Middle frontal gyrus (tissue), 1 donor: ENCODE results near the gene UCKL1.
"Not testable (repeated sequence)": the region's sequence is repeated elsewhere in the genome, so short reads cannot be mapped to it uniquely, and the experiment has no call there.

Source experiments
- DNase-seq: peaks from one replicate; pipeline ENCODE4 v3.0.0-alpha.2; 2015; ENCODE audit warnings: low spot score; ENCODE audit errors: extremely low spot score

UCKL1 gene

DNA sequence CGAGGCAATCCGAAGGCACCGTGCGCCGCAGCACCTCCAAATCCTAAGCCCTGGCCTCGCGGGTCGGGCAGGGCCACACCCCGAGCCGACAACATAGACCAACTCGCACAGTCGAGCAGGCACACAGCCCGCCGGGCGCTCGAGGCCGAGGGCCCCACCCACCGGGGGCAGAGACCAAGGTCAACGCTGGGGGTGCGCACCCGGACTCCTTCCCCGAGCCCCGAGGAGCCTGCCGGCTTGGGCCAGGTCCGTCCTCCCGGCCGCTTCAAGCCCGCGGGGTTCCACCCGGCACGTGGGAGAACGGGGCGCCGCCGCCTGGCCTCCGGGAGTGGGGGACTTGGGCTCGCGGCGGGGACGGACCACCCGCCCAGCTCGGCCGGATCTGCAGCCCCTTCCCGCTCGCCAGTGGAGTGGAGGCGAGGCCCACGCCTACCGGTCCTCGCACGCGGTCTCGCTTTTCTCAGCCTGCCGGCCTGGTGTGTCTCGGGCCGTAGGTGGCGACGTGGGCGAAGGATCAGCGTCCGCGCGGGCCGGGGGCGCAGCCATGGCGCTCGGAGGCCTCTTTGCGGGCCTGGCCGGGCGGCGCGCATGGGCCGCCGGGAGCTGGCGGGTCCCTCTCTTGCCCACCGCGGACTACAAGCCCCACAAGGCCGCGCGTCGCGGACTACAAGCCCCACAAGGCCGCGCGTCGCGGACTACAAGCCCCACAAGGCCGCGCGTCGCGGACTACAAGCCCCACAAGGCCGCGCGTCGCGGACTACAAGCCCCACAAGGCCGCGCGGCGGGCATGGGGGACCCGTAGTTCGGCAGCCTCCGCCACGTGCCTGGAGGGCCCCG is at the start of gene UCKL1:
TSS of gene UCKL1 (minus strand) at position 590 of the 837 bp plus-strand sequence. CDS start at position 546, 44 bp downstream.
- DNase-seq, result peak; percentile 82

DNA sequence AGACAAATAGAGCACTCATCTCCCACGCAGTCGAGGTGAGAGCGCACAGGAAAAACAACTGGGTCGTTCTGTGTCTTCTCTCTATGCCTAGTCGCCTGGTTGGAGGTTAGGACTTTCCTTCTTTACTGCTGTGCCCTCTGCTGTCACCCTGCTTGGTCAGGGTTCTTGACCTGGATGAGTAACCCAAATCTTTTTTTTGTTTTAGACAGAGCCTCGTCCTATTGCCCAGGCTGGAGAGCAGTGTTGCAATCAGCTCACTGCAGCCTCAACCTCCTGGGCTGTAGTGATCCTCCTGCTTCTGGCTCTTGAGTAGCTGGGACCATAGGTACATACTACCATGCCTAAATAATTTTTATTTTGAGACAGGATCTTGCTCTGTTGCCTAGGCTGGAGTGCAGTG is 49.2 kb upstream of the UCKL1 start:
- DNase-seq, result no peak

DNA sequence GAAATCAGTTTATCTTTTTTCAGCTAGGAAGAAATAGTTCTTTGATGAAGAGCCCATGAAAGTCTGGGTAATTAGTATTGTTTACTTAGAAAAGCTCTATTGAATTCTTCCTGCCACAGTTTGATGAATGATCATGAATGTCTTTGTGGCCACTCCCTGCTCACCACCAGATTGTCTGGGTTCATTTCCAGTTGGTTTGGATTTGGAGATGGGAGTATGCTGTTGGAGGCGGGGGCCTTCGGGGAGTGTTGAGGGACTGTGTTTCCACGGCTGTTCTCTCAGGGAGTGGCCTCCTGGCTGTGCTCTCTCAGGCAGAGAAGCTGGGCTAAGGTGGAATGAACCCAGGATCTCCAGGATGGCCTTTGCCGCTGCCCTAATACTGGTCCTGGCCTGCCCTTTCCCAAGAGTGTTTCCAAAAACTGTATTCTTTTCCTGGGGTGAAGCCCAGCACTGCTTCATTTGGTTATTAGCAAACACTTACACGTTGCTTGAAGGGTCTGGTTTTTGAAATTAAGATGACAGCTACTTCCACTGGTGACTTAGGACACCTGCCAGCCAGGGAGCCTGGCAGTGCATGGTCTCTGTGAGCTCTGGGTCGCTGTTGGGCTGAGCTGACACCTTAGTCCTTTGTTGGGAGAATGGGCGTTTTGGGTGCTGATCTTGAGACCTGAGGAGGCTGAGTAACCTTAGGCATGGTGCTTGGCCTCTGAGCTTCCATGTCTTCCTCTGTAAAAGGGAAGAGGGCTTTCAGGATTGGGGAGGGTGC is 47.9 kb upstream of the UCKL1 start:
- DNase-seq, result no peak

DNA sequence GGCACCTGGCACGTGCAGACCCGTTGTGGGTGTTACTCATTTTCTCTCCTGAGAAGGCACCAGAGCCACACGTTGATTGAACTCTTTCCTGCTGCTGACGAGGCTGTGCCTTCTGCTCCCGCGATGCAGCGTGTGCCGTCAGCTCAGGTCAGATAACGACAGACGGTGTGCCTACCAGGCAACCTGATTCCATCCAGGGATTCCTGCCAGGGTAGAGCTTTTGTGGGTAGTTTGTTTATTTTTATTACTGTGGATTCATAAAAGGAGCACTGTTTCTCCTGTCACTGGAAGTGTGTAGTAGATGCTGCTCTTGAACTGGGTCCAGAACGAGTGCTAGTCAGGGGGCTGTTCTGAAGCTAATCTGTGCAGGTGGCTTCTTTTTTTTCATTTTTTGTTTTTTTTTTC is 45.4 kb upstream of the UCKL1 start:
- no peak for DNase-seq

DNA sequence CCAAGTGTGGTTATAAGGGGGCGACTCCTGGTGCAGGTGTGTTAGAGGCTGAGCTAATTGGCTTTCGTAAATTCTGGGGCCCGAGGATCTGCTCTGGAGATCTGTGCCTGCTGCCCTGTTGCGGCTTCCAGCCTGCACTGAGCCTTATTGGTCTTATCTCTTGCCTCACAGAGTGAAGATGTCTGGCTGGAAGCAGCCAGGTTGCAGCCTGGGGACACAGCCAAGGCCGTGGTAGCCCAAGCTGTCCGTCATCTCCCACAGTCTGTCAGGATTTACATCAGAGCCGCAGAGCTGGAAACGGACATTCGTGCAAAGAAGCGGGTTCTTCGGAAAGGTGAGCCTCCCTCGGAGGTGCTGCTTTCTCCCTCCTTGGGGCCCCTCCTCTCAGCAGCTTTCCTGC is 44.7 kb upstream of the UCKL1 start:
- DNase-seq, result no peak

DNA sequence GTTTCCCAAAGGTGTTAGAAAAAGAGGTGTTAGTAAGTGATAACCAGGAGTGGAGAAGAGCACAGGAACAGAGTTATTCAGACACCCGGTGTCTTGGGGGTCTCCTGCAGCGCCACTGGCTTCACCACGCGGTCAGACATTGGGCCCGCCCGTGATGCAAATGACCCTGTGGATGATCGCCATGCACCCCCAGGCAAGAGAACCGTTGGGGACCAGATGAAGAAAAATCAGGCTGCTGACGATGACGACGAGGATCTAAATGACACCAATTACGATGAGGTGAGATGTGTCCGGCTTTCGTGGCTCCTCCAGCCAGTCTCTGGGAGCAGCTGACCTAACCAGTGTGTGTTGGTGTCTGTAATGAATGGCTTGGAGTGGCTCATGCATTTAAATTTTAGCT is 26.7 kb upstream of the UCKL1 start:
- DNase-seq, result no peak

DNA sequence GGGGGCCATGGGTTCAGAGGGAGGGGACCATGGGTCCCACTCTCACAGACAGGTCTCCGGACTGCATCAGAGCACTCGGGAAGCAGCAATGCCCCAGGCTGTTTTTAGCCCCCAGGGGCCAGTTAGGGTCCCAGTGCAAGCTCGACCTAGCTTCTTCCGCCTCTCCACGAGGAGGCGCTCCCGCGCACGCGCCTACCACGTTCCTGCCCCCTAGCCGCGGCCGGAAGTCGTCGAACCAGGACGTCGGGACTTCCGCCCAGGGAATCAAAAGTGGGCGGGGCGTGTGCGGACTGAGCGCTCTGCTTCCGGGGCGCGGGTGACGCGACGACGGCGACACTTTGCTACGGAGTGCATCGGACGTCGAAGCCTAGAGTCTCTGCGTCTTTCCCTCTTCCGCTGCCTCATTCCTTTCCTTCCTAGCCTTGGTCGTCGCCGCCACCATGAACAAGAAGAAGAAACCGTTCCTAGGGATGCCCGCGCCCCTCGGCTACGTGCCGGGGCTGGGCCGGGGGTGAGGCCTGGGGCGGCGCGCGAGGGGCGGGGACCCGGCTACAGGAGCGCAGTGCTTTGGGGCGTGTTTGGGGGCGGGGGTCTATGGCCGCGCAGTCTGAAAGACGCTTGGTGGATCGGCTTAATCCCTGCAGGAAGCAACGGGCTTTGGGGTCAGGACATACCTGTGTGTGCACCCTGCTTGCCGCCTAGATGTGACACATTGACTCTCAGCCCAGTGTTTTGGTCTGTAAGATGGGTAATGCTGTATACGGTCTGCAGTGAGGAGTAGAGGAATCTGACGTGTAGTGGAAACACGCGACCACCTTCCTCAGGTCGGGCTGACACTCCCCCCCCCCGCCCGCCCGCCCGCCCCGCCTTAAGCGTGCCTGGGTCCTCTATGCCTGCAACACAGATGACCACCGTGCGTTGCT is 24.9 kb upstream of the UCKL1 start, which contains the start of gene PRPF6:
TSS of gene PRPF6 (plus strand) at position 327 of the 923 bp plus-strand sequence. CDS start at position 441, 114 bp downstream.
- DNase-seq, result peak; percentile 97

DNA sequence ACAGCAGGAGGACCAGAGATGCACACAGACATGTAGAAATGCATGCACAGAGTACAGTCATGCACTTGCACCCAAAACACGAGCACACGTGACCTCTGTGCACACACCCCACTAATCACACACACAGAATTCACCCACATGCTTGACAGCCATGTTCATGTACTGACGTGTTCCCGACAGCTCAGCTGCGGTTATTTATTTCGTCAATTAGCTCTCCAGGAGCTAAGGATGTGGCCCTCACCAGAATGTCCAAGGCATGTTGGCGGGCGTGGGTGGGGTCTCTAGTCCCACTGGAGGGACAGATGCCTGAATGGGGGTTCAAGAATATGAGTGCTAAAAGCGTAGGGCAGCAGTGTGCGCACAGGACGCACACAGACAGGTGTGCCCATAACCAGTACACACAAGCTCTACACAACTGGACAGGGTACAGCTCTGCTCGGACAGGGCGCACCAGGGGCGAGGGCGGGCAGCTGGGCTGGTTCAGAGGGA is 24.1 kb upstream of the UCKL1 start:
- DNase-seq, result no peak

DNA sequence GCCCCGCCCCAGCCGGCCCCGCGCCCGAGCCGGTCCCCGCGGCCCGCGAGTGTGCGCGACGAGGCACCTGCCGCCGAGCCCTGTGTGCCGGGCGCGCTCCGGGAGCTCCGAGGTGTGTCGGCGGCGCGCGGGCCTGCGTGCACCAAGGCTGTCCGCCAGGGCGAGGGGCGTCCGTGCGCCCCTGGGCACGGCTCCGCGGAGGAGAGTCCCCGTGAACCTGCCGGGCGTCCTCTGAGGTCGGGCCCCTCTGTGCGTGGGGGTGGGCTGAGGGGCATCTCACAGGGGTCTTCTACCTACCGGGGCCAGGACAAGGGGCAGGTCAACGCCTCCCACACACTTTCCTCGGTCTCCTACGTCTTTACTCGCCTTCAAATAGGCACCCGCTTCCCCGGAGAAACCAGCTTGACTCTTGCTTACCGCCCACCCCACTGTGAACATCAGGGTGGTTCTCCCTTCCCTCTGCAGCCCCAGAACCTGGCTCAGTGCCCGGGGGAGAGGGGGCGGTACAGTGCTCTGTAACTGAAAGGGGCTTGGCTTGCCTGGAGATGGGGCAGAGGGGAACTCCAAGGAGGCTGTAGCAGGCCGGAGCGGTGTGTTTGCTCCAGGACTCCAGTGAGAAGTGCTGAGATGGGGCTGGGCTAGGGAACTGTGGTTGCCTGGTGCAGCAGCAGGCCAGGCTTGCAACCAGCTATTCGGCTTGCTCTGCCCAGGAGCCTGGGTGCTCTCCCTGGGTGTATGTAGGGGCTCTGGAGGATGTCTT is 23.5 kb upstream of the UCKL1 start, which contains the start of gene SAMD10:
TSS of gene SAMD10 (minus strand) at position 86 of the 760 bp plus-strand sequence. CDS start 175 bp downstream, outside the sequence.
- peak; percentile 19 for DNase-seq

DNA sequence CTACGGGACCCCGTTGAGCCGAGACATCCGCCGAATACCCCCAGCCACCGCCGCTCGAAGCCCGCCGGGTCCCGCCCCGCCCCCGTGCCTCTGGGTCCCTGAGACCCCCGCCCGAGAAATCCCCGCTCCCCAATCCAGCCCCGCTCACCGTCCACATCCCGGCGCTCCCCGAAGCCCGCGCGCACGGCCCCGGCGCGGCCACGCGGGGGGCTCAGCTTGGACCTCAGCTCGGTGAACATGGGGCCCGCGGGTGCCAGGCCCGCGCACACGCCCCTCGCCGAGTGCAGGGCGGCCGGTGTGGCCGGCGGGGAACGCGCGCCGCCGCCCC is 23.0 kb upstream of the UCKL1 start:
- no peak for DNase-seq

DNA sequence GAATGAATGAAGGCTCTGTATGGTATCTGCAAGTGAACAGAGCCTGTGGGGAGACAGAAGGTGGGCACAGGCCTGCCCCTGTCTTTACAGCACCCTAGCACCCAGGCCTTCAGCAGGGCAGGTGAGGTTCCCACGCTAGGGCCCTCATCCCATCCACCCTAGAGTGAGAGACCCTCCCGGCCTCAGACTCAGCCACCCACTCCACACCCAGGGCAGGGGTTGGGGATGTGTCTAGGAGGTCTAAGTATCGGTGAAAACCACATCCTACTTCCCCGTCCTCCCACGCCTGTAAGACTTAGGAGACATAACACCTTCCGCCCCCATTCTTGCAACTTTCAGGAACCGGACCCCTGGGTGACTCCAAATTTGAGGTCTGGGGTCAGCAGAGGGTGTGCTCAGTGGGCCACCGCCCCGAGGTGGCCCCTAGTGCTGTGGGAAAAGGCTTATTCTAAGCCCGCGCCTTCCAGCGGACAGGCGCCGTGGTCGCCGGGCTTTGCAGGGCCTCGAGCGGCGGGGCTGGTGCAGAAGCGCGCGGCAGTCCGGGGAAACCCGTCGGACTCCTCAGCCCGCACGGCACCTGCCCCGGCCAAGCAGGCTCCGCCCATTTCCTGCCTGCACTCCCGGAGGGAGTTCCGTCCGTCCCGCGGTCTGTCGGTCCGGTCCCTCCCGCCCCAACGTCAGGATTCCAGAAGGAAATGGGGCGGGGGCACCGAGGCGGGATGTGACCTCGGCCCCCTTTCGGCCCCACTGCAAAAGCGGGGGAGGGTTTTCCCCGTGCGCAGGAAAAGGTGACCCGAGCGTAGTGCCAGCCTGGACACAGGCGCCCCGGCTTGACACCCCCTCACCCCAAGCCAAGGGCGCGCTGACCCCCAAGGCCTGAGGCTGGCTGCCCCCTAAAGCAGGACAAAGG is 22.4 kb upstream of the UCKL1 start:
- peak; percentile 11 for DNase-seq

DNA sequence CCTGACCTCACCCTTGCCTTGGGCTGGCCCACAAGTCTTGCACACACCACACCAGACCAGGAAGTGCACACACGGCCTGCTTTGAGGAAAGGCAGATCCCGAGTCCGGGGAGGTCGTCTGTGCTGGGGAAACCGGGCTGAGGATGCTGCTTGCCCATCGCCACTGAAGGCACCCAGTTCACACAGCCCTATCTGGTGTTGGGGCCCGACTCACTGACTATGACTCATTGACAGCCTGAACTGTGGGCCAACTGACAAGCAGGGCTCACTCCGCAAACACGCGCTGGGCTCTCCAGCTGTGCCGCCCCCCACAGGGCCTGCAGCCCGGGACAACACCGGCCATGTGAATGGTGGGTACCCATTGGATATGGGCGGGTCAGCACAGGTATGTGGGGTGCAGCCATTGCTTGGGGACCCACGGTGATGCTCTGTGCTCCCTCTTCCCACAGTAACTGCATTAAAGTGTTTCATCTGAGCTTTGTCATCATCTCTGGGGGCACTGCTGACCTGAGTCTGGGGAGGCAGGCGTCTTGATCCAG is 21.6 kb upstream of the UCKL1 start:
- DNase-seq, result no peak

DNA sequence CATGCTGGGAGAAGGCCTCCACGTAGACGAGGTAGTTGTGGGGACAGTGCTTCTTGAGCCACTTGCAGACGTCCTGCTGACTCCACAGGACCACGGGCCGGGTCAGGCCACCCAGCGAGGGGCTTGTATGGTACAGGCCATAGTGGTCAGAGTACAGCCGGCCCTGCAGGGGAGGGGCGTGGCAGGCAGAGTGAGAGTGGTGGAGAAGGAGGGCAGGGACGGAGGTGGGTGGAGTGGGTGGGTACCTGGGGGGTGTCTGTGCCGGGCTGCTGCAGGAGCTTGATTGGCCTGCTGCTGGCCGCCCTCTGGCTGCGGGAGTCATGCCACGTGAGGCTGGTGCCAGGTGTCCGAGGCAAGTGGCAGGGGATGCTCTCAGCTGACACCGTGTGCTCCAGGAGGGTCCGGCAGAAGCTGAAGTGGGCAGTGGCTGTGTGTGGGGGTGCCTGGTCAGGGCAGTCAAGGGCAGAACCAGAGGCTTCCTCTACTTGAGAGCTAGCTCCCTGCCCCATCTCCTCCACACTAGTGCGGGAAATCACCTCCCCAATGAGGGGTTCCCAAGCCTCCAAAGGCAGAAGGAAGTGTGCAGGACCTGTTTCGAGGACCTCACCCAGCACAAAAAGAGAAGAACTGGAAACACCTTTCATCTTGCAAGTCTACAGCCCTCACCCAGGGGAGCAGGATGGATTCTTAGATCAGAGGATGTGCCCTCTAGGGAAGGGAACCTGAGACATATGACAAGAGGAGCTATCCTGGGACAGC is 20.9 kb upstream of the UCKL1 start:
- no peak for DNase-seq

DNA sequence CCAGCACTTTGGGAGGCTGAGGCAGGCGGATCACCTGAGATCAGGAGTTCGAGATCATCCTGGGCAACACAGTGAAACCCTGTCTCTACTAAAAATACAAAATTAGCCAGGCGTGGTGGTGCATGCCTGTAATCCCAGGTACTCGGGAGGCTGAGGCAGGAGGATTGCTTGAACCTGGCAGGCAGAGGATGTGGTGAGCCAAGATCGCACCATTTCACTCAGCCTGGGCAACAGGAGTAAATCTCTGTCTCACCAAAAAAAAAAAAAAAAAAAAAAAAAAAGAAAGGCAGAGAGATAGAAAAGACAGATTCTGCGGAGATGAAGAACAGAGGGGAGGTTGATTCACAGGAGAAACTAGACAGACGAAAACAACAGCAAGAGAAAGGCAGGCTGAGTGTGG is 20.3 kb upstream of the UCKL1 start:
- DNase-seq, result not testable (repeated sequence)

DNA sequence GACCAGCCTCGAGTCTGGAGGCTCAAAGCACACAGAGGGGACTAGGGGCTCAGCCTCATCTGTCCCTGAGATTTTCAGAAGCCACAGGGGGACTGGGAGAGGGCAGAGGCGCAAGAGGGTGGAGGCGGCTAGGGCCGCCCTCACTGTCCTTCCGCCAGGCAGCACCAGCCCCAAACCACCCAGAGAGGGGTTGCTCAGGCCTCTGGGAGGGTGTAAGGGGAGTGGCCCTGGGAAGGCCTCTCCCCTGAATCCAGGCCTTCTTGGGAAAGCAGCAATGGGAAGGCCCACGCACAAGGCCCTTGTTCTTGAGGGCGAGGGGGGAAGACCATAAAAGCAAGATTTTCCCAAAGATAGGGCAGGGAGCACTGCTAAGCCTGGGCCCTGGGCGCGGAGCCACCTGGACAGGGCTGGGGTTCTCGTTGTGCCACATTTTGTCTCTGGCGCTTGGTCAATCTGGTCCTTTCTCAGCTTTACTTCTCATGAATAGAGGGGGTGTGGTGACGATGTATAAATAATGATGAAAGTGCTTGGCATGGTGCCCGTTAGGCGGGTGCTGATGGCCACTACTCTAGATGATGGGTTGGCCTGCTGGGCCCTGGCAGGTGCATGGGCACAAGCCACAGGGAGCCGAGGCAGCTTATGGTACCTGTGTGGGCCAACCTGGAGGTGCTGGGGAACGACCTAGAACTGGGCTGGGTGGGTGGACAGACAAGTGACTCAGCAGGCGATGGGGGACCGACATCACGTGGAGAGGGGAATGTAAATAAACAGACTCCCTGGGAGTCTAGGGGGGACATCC is 18.4 kb upstream of the UCKL1 start:
- DNase-seq, result no peak

DNA sequence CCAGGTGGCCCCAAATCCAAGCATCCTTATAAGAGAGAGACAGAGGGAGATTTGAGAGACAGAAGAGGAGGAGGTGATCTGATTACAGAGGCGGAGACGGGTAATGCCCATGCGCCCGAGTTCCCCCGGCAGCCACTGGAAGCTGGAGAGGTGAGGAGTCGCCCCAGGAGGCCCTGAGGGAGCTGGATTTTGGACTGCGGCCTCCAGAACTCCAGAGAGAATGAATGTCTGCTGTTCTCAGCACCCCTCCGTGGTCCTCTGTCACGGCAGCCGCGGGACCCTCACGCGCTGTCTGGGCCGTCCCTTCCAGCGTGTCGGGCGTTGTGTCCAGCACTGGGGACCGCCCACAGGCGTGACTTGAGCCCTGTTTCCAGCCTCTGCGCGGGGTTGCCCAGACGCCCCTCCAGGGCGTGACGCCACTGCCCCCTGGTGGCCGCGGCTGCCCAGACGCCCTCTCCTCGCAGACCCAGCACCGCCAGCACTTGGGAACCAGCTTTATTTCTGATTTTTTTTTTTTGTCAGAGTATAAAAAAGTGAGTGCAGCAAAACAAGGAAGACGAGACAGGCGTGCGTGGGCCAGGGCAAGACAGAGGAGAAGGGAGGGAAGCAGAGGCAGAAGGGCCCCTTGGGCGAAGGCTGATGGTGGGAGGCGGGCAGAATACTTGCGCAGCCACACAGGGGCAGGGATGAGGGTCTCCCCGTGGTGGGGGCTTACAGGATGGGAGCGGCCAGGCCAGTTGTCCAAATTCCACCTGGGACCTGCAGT is 17.6 kb upstream of the UCKL1 start:
- DNase-seq, result peak; percentile 77

DNA sequence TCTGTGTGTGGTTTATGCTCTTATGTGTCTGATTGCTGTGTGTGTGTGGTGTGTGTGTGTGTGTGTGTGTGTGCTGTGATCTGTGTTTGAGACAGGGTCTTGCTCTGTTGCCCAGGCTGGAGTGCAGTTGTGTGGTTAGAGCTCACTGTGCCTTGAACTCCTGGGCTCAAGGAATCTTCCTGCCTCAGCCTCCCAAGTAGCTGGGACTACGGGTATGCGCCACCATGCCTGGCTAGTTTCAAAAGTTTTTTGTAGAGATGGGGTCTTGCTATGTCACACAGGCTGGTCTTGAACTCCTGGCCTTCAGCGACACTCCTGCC is 16.9 kb upstream of the UCKL1 start:
- no peak for DNase-seq
